ENCODE results near the gene PFKL.

GRCh38 chr21:44286086-44286715 is 13.7 kb upstream of the PFKL start:
- TF ChIP-seq EZH2phosphoT487 (IDR thresholded peaks at IDR 0.05; ENCODE audit: insufficient read depth, low read depth) (no peak), EZH2 (IDR thresholded peaks at IDR 0.05; ENCODE audit: insufficient read depth, poor library complexity, severe bottlenecking) (no peak)
